NCI-H345 treated with DMSO at 0.1 percent for 48 hours (cell line): ENCODE measurements around the gene OXSR1.
"Not testable (repeated sequence)": the region's sequence is repeated elsewhere in the genome, so short reads cannot be mapped to it uniquely, and the experiment has no call there.

Source experiments
- DNase-seq: peaks from one replicate; lab custom pipeline; 2025; ENCODE audit not compliant: unreplicated experiment; lab: John Stamatoyannopoulos, UW

The OXSR1 gene

DNA sequence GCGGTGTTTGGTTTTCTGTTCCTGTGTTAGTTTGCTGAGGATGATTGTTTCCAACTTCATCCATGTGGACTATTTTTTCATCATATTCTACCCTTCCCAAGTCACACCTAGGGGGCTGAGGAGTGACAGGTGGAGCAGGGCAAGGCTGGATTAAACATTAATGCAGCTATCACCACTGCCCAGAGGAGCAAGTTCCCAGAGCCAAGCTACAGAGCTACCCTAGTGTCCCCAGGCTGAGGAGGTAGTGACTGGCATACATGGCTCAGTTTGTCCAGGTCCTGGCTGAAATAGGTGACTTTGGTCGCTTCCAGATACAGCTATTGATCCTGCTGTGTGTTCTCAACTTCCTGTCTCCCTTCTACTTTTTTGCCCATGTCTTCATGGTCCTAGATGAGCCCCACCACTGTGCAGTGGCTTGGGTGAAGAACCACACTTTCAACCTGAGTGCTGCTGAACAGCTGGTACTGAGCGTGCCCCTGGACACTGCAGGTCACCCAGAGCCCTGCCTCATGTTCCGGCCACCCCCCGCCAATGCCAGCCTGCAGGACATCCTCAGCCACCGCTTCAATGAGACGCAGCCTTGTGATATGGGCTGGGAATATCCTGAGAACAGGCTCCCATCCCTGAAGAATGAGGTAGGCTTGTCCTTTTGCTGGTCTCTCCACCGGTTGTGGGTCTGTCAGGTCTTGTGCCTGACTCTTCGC lies 100.4 kb downstream of the OXSR1 start, which contains the start of gene SLC22A13:
TSS of gene SLC22A13 (plus strand) at position 209 of the 704 bp plus-strand sequence. CDS start at position 258, 49 bp downstream.
- DNase-seq, result no peak

DNA sequence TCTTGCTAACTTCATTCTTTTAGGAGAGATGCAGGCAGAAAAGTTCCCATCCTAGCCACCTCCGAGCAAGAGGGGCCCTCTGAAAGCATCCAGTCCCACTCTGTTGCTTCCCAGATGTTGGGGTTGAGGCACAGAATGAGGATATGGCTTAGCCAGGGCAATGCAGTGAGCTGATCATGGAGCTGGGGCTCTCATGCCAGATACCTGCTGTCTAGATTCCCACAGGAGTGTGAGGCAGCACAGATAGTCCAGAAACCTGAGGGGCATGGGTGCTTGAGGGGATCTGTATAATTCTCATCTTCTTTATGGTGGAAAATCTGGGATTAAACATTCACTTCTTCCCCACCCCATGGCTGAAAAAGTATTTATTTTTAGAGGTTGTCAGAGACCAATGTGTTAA lies 101.5 kb downstream of the OXSR1 start:
- DNase-seq, result no peak

DNA sequence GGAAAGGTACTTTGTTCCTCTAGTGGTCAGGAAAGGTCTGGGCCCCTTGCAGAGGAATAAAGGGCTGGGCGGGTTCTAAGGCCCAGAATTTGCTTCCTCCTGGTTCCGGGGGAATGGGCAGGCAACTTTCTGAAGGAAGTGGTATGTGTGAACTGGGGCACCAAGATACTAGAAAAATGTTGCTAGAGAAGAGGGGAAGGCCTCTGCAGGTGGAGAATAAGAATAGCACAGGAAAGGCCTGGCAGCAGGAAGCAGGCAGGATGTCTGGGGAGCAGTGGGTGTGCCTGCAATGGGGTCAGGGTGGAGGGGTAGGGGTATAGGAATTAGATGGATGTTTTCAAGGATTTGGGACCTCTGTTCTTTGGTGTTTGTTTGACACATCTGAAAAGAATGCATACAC lies 102.3 kb downstream of the OXSR1 start:
- no peak for DNase-seq

DNA sequence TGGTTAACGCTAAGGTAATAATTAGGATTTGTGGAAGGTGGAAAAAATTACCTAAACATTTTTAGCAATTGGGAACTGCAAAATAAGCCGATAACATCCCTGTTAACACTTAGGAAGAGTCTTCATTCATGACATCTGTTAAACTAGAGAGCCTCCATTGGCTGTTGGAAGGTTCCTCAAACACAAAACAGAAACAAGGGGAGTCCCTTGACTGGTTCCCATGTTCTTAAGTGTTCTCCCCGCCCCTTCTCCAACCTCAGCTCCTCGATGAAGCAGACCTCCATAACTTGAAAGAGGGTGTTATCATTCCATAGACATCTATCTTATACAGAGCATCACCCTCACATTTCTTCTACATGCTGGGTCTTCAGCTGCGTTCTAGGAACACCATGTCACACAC lies 102.8 kb downstream of the OXSR1 start:
- no peak for DNase-seq

DNA sequence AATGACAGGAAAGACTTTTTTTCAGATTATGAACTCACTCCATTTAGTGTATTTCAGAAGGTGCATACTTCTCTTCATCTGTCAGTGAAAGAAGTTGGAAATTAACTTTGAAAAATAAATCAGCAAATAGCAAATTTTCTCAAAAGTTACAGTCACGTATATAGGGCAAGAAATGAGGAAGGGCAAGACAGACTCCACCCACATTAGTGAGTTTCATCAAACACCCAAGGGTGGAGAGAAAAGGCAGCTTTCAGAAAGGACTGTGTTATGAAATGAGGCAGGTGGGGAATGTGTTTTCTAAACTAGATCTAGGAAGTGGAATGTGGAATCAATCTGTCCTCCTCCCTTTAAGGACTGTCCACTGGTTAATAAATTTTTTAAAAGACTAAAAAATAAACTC lies 103.2 kb downstream of the OXSR1 start:
- DNase-seq, result no peak

DNA sequence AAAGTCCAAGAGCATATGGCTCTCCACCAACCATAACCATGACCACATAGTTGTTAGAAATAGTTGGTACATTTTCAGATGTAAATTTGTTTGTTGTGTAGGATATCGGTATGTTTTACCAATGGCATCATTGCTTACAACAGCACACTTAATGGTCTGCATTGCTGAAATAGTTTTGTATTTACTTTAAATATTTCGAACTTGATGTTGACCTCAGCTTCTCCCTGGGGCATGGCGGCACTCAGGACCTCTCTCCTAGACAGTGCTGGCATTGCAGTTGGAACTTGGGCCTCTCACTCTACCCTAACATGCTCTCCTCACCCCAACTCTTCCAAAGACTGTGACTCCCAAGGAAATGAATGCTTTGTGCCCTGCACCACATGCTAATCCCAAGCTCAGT lies 105.3 kb downstream of the OXSR1 start:
- DNase-seq, result no peak

DNA sequence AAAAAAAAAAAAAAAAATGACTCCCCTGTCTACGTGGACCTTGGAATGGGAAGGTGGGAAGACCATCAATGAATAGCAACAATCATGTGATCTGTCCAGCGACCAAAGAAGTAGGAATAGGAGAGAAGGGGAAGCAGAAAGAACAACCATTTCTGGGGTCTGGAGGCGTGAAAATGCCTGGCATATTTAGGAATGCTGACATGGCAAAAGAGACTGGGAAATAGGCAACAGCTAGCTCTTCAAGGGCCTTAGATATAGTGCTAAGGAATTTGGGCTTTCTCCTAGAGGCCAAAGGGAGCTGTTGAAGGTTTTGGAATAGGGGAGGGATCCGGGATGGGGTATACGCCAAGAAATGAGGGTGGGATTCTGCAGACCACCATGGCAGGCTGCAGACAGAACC lies 106.2 kb downstream of the OXSR1 start:
- DNase-seq, result no peak

DNA sequence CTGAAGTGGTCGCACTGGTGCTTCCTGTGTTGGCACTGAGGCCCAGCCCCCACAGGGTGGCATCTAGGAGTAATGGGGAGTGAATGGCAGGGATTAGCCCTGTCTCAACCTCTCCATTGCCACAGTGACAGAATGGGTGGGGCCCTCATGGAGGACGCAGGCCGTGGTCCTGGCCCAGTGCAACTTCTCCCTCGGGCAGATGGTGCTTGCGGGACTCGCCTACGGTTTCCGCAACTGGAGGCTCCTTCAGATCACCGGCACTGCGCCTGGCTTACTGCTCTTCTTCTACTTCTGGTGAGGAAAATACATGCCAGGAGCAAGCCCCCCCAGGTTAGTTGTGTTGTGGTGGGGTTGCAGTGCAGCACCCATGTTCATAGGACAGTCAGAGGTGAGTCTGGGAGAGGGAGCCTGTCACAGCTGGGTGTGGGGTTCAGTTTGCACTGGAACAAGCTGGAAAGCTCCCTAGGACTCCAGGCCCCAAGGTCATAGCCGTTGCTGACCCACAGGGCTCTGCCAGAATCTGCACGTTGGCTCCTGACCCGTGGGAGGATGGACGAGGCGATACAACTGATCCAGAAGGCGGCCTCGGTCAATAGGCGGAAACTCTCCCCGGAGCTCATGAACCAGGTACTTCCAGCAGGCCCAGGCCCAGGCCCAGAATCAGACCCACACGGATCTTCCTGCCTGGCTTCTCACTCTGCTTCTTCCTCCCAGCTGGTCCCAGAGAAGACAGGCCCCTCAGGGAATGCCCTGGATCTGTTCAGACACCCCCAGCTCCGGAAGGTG lies 109.7 kb downstream of the OXSR1 start:
- DNase-seq, result no peak

DNA sequence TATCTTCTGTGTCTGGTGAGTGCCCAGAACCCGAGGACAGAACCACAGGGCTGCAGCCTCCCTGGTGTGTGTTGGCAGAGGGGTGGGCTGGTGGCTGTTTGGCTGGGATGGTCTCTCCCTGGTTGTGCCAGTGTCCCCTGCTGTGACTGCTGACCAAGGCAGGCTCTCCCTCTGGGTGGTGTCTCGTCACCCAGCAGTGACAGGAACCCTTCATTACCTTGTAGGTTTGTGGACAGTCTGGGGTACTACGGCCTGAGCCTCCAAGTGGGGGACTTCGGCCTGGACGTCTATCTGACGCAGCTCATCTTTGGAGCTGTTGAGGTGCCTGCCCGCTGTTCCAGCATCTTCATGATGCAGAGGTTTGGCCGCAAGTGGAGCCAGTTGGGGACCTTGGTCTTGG lies 110.3 kb downstream of the OXSR1 start:
- DNase-seq, result no peak

DNA sequence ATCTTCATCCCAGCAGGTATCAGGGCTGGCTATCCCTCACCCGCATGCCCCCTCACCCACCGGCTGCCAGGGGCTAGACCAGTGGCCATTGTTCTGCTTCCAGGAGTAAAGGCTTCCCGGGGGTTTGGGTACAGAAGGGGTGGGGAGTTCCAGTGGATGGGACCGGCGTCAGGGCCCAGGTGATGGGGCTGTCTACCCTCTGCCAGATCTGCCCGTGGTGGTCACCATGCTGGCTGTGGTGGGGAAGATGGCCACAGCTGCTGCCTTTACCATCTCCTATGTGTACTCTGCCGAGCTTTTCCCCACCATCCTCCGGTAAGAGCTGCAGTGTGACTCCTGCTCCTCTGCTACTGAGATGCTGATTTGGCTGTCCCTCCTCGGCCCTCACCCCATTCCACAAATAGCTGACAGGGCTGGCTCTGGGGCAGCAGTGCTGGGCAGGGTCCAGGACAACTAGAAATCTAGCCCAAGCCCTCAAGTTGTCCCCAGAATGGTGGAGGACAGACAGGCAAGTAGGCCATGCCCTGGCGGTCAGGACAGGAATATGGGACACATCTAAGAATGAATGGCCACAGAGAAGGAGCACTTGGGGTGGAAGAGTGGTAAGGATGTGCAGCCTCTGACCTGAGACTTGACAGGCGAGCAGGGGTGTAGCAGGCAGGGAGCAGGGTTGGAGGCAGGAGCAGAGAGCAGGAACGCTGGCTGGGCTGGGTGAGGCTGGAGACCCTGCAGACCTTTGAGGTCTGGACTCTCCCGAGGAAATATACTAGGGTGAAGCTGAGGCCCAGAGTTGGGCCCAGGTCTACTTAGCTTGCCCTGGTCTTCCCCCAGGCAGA lies 111.0 kb downstream of the OXSR1 start:
- DNase-seq, result no peak

DNA sequence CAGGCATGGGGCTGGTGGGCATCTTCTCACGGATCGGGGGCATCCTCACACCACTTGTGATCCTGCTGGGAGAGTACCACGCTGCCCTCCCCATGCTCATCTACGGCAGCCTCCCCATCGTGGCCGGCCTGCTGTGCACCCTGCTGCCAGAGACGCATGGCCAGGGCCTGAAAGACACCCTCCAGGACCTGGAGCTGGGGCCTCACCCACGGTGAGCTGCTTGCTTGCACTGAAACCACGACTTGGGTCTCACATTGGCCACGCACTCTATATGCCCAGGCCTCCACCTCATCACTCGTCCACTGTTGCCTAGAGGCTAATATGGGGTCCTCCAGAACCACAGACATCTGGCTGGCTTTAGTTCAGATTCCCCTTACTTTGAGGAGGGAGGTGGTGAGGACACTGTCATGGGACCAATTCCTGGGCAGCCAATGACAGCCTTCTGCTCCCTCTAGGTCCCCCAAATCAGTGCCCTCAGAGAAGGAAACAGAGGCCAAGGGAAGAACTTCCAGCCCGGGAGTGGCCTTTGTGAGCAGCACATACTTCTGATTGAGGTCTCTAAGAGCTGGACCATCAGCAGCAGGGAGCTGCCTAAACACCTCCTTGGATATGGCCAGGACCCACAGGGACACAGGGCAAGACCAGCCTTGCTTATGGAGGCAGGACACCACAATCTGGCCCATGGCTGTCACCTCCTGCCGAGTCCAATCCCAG lies 111.7 kb downstream of the OXSR1 start:
- DNase-seq, result no peak

DNA sequence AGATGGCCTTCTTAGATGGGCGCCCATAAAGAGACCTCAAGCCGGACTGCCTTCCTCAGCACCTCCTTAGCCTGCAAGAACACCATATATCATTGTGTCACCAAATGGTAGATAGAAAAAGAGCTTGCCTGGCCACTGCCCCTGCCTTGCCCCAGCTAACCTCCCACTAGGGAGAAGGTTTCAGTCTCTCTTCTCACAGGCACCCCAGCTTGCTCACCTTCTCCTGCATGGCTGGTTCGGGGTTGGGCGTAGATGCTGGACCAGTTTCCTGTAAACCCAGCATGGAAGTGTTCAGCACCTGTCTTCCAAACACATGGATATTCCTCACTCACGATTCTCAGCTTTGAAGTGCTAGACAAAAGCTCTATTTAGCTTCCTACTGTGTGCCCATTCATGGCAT lies 113.5 kb downstream of the OXSR1 start:
- no peak for DNase-seq

DNA sequence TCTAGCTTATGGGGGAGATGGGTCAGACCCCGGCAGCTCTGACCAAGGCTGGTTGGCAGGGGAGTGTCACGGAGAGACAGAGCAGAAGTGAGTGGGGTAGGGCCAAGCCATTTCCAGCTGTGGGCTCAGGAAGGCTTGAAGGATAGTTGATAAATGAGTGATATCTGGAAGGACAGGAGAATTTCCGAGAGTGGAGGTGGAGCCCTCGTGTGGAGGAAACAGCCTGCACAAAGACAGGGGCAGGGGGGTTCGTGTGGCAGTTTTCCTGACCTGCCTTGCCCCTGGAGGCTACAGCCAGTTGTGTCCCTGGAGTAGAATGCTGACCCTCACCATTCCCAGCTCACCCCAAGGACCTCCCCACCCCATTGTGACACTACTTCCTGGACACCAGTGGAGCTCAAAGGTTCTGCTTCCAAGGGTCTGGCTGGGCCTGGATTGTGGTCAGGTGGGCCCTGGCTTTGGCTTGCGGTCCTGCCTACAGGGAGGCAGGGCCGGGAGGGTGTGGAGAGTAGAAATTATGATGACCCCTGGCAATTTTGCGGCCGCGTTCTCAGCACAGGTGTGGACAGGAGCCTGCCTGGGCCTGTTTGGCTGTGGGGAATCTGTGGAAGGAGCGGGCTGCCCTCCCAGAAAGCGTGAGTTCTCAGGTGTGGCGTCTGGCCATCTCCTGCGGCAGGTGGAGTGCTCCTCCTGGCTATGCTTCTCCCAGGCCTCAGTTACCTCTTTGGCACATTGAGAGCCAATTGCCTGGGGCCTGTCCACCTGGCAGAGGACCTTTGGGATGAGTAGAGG lies 116.8 kb downstream of the OXSR1 start, which contains the start of gene SLC22A14:
TSS of gene SLC22A14 (plus strand) at position 400 of the 792 bp plus-strand sequence. CDS start 23,733 bp downstream, outside the sequence.
- DNase-seq, result no peak

DNA sequence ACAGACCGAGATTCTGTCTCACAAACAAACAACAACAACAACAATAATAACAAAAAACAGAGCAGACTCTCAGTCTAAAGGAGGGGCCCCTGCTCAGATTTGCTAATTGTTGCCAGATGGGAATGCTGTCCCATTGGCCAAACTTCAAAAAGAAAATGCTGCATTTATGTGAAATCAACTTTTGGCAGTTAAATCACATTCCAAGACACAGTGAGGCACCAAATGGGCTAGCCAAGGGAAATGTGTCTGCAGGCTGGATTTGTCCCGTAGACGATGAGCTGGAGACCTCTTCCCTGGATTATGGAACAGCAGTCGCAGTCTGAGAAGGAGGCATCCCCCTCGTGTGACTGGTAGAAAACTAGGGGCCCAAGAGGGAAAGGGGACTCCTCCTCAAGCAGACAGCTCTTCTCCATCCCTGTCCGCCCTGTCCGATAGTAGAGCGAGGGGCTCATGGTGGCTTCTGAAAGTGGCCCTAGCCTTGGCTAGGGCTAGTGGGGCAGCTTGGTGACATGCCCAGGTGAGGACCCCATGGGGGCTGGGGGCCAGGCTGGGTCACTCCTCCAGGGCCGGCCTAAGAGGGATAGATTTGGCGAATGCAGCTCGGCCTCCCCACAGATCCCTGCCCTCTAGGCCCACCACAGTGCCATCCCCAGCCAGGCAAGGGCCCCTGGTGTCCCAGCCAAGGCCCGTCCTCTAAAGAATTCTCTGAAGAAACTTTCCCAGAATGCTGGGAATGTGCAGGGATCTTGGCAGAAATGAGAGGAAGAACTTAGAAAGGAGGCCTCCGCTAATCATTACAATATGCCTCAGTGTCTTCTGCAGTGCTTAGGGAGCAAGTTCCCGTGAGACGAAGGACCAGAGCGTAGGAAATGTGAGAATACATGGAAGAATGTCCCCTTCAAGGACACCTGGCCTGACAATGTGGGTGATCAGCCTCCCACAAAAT lies 118.7 kb downstream of the OXSR1 start:
- no peak for DNase-seq

DNA sequence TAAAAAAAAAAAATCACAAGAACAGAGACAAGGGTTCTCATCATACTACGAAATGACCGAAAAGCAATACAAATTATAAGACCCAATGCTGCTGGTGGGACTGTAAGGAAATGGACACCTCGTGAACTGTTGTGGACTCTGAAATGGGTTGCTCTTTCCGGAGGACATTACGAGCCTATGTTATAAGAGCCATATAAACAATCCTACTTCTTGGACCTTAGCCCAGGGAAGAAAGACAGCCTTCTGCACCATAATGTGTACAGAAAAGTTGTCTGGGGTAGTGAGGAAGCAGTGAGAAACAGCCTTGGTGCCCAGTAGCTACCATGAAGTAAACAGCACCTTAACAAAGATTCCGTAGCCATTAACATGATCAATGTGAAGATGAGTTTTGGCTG lies 119.4 kb downstream of the OXSR1 start:
- no peak for DNase-seq

DNA sequence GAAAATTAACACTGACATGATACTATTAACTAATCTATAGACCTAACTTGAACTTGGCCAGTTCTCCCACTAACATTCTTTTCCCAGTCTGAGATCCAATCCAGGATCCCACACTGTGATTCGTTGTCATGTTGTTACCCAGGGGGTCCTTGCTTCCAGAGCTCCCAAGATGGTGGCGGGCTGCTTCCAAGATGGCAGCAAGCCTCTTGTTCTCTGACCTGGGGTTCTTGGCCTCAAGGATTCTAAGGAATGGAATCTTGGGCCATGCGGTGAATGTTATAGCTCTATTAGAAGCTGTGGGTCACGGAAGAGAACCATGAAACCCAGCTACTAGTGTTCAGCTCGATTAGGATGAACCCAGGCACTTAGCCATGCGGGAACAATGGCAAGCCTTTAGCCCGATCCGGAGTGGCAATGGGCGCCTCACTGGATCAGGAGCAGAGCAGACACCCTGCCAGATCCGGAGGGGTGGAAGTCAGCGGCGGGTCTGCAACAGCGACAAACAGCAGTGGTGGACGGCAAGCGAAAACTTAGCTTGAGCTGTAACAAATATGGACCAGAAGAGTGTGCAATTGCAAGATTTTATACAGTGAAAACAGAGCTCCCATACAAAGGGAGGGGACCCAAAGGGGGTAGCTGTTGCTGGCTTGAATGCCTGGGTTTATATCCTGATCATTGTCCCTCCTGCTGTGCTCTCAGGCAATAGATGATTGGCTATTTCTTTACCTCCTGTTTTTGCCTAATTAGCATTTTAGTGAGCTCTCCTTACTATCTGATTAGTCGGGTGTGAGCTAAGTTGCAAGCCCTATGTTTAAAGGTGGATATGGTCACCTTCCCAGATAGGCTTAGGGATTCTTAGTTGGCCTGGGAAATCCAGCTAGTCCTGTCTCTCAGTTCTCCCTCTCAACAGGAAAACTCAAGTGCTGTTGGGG lies 124.2 kb downstream of the OXSR1 start:
- not testable (repeated sequence) for DNase-seq

DNA sequence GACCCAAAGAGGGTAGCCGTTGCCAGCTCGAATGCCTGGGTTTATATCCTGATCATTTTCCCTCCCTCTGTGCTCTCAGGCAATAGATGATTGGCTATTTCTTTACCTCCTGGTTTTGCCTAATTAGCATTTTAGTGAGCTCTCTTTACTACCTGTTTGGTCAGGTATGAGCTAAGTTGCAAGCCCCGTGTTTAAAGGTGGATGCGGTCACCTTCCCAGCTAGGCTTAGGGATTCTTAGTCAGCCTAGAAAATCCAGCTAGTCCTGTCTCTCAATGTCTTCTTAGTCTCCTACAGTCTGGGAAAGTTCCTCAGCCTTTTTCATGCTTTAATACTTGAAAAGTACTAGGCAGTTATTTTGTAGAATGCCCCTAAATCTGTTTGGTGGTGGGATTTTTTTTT lies 131.7 kb downstream of the OXSR1 start:
- not testable (repeated sequence) for DNase-seq

DNA sequence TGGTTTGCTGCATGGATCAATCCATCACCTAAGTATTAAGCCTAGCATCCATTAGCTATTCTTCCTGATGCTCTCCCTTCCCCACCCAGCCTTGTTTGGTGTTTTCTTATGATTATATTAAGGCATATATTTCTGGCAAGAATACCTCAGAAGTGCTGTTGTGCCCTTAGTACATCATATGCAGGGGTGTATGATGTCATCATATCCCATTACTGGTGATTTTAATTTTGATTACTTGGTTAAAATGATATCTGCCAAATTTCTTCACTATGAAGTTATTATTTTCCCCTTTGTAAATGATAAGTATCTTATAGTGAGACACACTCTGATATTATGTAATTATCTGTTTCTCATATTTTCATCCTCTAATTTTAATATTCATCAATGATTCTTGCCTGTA lies 132.2 kb downstream of the OXSR1 start:
- no peak for DNase-seq
